Islet of Langerhans (tissue), 1 donor: ENCODE results near the gene RPS29.

Experiments
- FAIRE-seq: peaks from one replicate; lab custom pipeline; 2011; peaks lifted over from hg19 to GRCh38; lab: Jason Lieb, UNC

Gene RPS29

GRCh38 chr14:49550286-49551184 is 35.6 kb downstream of the RPS29 start:
- no peak for FAIRE-seq

GRCh38 chr14:49549881-49550280 is 36.3 kb downstream of the RPS29 start:
- no peak for FAIRE-seq

DNA sequence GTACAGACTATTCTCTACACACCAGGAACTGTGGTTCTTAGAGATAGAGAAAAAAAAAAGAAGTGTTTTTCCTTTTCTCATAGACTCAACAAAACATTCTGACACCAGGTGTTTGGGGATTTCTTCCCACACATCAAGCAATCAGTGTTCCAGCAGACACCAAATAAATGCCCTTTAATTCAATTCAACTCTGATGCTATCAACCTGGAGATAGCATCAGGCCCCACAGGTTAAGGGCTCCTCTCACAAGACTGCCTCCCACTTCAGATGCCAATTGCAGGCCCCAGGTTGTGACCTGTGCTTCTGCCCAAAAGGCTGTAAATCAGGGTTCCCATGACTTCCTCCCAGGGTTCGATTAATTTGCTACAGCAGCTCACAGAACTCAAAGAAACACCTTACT is 36.7 kb downstream of the RPS29 start:
- no peak for FAIRE-seq

DNA sequence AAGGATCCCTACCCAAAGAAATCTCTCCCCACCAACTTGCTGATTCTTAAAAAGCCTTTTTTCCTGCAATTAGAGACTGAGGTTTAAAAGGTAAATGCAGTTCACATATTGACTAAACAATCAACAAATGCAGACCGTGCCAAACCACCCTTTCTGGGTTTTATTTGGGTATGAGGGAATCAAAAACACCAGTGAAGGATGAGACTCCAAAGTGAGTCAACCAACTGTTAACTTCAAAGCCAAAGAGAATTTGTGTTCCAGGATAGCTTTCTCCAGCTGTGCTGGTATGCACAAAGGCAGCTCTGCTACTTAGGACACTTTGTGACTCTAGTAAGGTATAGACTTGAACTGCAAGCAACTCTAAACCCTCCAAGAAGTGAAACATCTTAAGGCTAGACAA is 39.4 kb downstream of the RPS29 start:
- FAIRE-seq: no peak

GRCh38 chr14:49545716-49546115 is 40.5 kb downstream of the RPS29 start:
- no peak for FAIRE-seq

- FAIRE-seq: no peak
These were observed 41.1 kb downstream of the RPS29 start for GRCh38 chr14:49545071-49545470.

- no peak for FAIRE-seq
These were observed 45.1 kb downstream of the RPS29 start for GRCh38 chr14:49541049-49541448.

GRCh38 chr14:49538852-49539251 is 47.3 kb downstream of the RPS29 start:
- FAIRE-seq: no peak
